H1 (cell line): ENCODE measurements around the gene CACNA1D. TPM values are rescaled to one million over a fixed set of nuclear protein-coding genes. Genes with fewer than 3 reads are reported as not detected.

ENCODE experiments used
- CTCF ChIA-PET: fragments of 300-600 bp; sonication (Branson Sonifier 250); formaldehyde crosslinking; loops from one replicate; lab custom pipeline; 2021; ENCODE audit not compliant: partially characterized antibody; lab: Charles Lee
- POLR2A ChIA-PET: fragments of 300-600 bp; sonication (Branson Sonifier 250); formaldehyde crosslinking; loops from one replicate; lab custom pipeline; 2021; ENCODE audit warnings: inconsistent platforms; ENCODE audit not compliant: partially characterized antibody; lab: Charles Lee
- DNase-seq, 2 experiments: peaks; one replicate each; pipeline versions ENCODE4 v3.0.0 to v3.0.0-alpha.2; 2010 to 2022; ENCODE audit warnings: low spot score in 2 of 2, low read depth in 1 of 2, mixed read lengths in 1 of 2
- FAIRE-seq: peaks from 2 replicates; lab custom pipeline; 2011; peaks lifted over from hg19 to GRCh38; lab: Jason Lieb, UNC
- H2AFZ ChIP-seq: 2 replicates; pipeline ENCODE4 v1.8.1; 2012; ENCODE audit warnings: low read length, inconsistent platforms
- H2AK5ac ChIP-seq: 2 replicates; pipeline ENCODE4 v1.6.1; 2013; ENCODE audit warnings: low read depth, low read length
- H2BK120ac ChIP-seq: replicated peaks from 2 replicates; pipeline ENCODE3; 2013; ENCODE audit warnings: low read depth, low read length, inconsistent platforms
- H2BK12ac ChIP-seq: 2 replicates; pipeline ENCODE4 v1.6.1; 2013; ENCODE audit warnings: low read depth, low read length
- H2BK15ac ChIP-seq: 2 replicates; pipeline ENCODE4 v1.6.1; 2013; ENCODE audit warnings: low read length
- H2BK20ac ChIP-seq: 2 replicates; pipeline ENCODE4 v1.6.1; 2013; ENCODE audit warnings: low read length
- H2BK5ac ChIP-seq: 2 replicates; pipeline ENCODE4 v1.6.1; 2013; ENCODE audit warnings: low read depth, low read length
- H3K14ac ChIP-seq: 2 replicates; pipeline ENCODE4 v1.6.1; 2013; ENCODE audit warnings: inconsistent platforms; ENCODE audit not compliant: insufficient read length
- H3K18ac ChIP-seq: 2 replicates; pipeline ENCODE4 v1.6.1; 2013; ENCODE audit warnings: low read length; ENCODE audit errors: extremely low read depth
- H3K23ac ChIP-seq: 2 replicates; pipeline ENCODE4 v1.6.1; 2013; ENCODE audit warnings: inconsistent platforms; ENCODE audit not compliant: insufficient read length
- H3K23me2 ChIP-seq: 2 replicates; pipeline ENCODE4 v1.6.1; 2013; ENCODE audit warnings: low read depth, low read length
- H3K27ac ChIP-seq: 2 replicates; pipeline ENCODE4 v1.6.1; 2011; ENCODE audit warnings: low read depth, low read length, inconsistent platforms
- H3K27me3 ChIP-seq, 4 experiments: replicated peaks in 1 of 4; 1 replicate in 1 of 4; 2 replicates in 3 of 4; pipeline versions ENCODE4 v1.6.1 to v1.8.1; 2011 to 2013; ENCODE audit warnings: low read length in 3 of 4, mild to moderate bottlenecking in 3 of 4, inconsistent platforms in 2 of 4, mixed read lengths in 2 of 4, moderate library complexity in 1 of 4; ENCODE audit not compliant: control insufficient read depth in 3 of 4, insufficient read depth in 3 of 4; ENCODE audit errors: extremely low read depth in 1 of 4
- H3K36me3 ChIP-seq, 4 experiments: 2 replicates each; pipeline versions ENCODE4 v1.6.1 to v1.8.1; 2011 to 2013; ENCODE audit warnings: mild to moderate bottlenecking in 4 of 4, low read length in 3 of 4, moderate library complexity in 2 of 4, control low read depth in 1 of 4, inconsistent platforms in 1 of 4; ENCODE audit not compliant: insufficient read depth in 4 of 4, control insufficient read depth in 2 of 4
- H3K4ac ChIP-seq: replicated peaks from 2 replicates; pipeline ENCODE3; 2013; ENCODE audit warnings: low read length, low read depth, mixed read lengths, inconsistent platforms; ENCODE audit not compliant: insufficient read length
- H3K4me1 ChIP-seq, 4 experiments: replicated peaks in 1 of 4; 1 replicate in 1 of 4; 2 replicates in 3 of 4; pipeline versions ENCODE4 v1.6.1 to v1.8.1; 2011 to 2013; ENCODE audit warnings: low read length in 3 of 4, inconsistent platforms in 2 of 4, mixed read lengths in 1 of 4; ENCODE audit not compliant: insufficient read depth in 4 of 4, control insufficient read depth in 3 of 4
- H3K4me2 ChIP-seq, 2 experiments: 2 replicates each; pipeline versions ENCODE4 v1.6.1 to v1.8.1; 2011 to 2013; ENCODE audit warnings: low read depth in 2 of 2, low read length in 2 of 2, control low read depth in 1 of 2, inconsistent platforms in 1 of 2, mild to moderate bottlenecking in 1 of 2; ENCODE audit not compliant: insufficient read depth in 1 of 2
- H3K4me3 ChIP-seq, 4 experiments: fragments of 200-600, 300-600 bp in 1 of 4; sonication (generic), shearing (Covaris generic), sonication (Bioruptor Twin) in 1 of 4; 2 replicates each; pipeline versions ENCODE4 v1.5.1 to v1.8.1; 2011 to 2016; ENCODE audit warnings: low read length in 4 of 4, low read depth in 3 of 4, control low read depth in 2 of 4, inconsistent platforms in 2 of 4, mild to moderate bottlenecking in 2 of 4, mixed read lengths in 1 of 4, moderate library complexity in 1 of 4; ENCODE audit not compliant: insufficient read depth in 2 of 4; ENCODE audit errors: extremely low read depth in 1 of 4
- H3K56ac ChIP-seq: replicated peaks from 2 replicates; pipeline ENCODE3; 2013; ENCODE audit warnings: low read depth, mild to moderate bottlenecking, mixed read lengths, low read length, inconsistent platforms; ENCODE audit not compliant: insufficient read length
- H3K79me1 ChIP-seq: 2 replicates; pipeline ENCODE4 v1.6.1; 2013; ENCODE audit warnings: low read depth, low read length, control low read depth
- H3K79me2 ChIP-seq, 2 experiments: 2 replicates each; pipeline versions ENCODE4 v1.6.1 to v1.8.1; 2012 to 2013; ENCODE audit warnings: low read length in 2 of 2, mild to moderate bottlenecking in 2 of 2, inconsistent platforms in 1 of 2; ENCODE audit not compliant: insufficient read depth in 2 of 2, control insufficient read depth in 1 of 2
- H3K9ac ChIP-seq, 4 experiments: replicated peaks in 1 of 4; 1 replicate in 1 of 4; 2 replicates in 3 of 4; pipeline versions ENCODE4 v1.6.1 to v1.8.1; 2011 to 2013; ENCODE audit warnings: low read depth in 3 of 4, low read length in 3 of 4, control low read depth in 2 of 4, mild to moderate bottlenecking in 2 of 4, moderate library complexity in 2 of 4, inconsistent platforms in 1 of 4; ENCODE audit errors: extremely low read depth in 1 of 4
- H3K9me3 ChIP-seq, 2 experiments: 2 replicates each; pipeline versions ENCODE4 v1.6.1 to v1.8.1; 2012 to 2013; ENCODE audit warnings: mild to moderate bottlenecking in 2 of 2, moderate library complexity in 2 of 2, control low read depth in 1 of 2, inconsistent platforms in 1 of 2, low read depth in 1 of 2, low read length in 1 of 2, mixed read lengths in 1 of 2; ENCODE audit not compliant: insufficient read depth in 2 of 2
- H4K20me1 ChIP-seq, 2 experiments: replicated peaks in 1 of 2; 2 replicates each; pipeline versions ENCODE3 to v1.8.1; 2011 to 2013; ENCODE audit warnings: inconsistent platforms in 2 of 2, low read length in 2 of 2, mild to moderate bottlenecking in 1 of 2; ENCODE audit not compliant: insufficient read depth in 2 of 2, control insufficient read depth in 1 of 2
- H4K5ac ChIP-seq: 2 replicates; pipeline ENCODE4 v1.6.1; 2013; ENCODE audit warnings: low read length, low read depth, mixed read lengths, inconsistent platforms; ENCODE audit not compliant: insufficient read length
- H4K8ac ChIP-seq: 2 replicates; pipeline ENCODE4 v1.8.0; 2013; ENCODE audit warnings: mild to moderate bottlenecking, moderate library complexity, low read length, inconsistent platforms; ENCODE audit not compliant: insufficient read depth; ENCODE audit errors: extremely low read depth
- H4K91ac ChIP-seq: replicated peaks from 2 replicates; pipeline ENCODE3; 2013; ENCODE audit warnings: low read length, mixed read lengths, inconsistent platforms; ENCODE audit not compliant: insufficient read length
- TAF1 ChIP-seq: IDR thresholded peaks from 2 replicates; pipeline ENCODE4 v1.6.1; 2011; ENCODE audit warnings: mild to moderate bottlenecking, low read depth, low read length
- TCF12 ChIP-seq: IDR thresholded peaks from 2 replicates; pipeline ENCODE4 v1.6.1; 2011; ENCODE audit warnings: low read depth, mild to moderate bottlenecking, low read length
- WGBS, 2 experiments: shearing (Covaris generic) in 1 of 2; methylation state at CpG; one replicate each; pipeline versions ENCODE4 v1.1.6 to v1.1.7; 2013 to 2015; ENCODE audit warnings: low lambda C conversion rate in 2 of 2, mixed read lengths in 2 of 2, inconsistent platforms in 1 of 2, low coverage in 1 of 2, missing lambda C conversion rate in 1 of 2; ENCODE audit not compliant: insufficient replicate concordance in 2 of 2, insufficient coverage in 1 of 2, insufficient read length in 1 of 2; ENCODE audit errors: extremely low coverage in 1 of 2, missing lambda C conversion rate in 1 of 2; 5-methylcytosine and 5-hydroxymethylcytosine counted together
- polyA plus RNA-seq, 7 experiments: library from polyadenylated mRNA; depleted of rRNA in 3 of 7; stranded (reverse) in 5 of 7; unstranded in 2 of 7; fragments of >200 nt in 5 of 7; fragments of 200-250 nt in 2 of 7; gene quantifications; 1 replicate in 5 of 7; 2 replicates in 1 of 7; 4 replicates in 1 of 7; pipeline versions ENCODE4 v1.2.1 to v1.2.3, GENCODE V29; 2011 to 2013; ENCODE audit warnings: missing spikeins in 2 of 7, mixed read lengths in 2 of 7
- total RNA-seq: library from RNA; stranded (reverse); fragmentation: NEBNext Ultra II Directional; extraction: Animal tissue kit (Norgen Biotek cat#: 25700); gene quantifications from 2 replicates; pipeline ENCODE4 v1.2.1, GENCODE V29; 2021

CACNA1D gene
- total and polyA plus RNA-seq, 2 of the 8 experiments (the other 6 are each of a cell fraction or from before 2014, with no cell fraction given) = 2.0 to 2.9 TPM

DNA sequence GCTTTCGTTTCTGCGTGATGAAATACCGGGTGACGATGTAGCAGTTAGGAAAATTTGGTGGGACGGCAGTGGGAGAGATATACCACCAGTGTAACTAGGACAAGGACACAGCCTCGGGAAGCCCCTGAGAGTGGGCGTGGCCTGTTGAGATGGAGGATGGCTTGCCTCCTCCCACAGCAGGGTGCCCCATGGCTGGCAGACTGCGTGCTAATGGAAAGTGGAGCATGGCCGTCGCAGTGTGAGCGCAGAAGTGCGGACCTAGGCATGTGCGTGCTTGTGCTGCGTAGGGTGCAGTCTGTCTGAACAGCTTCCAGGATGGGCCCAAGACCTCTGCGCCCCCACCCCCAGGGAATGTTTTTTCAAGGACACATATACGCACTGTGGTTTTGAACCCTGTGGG is 295.0 kb downstream of the CACNA1D start:
- ChIA-PET CTCF (interaction anchor here (0.6 to 1.5 kb wide), 4 partner anchors 10 to 78 kb away, joined by 3 to 4 read pairs (median 3); no protein-coding TSS in a partner anchor), POLR2A (no interaction called here)
- Histone ChIP-seq H2AK5ac (no peak overlapping the region), H3K9me3 (no peaks in the 10 kb centered on the region), H3K18ac (no peak overlapping the region), H3K56ac (no peak overlapping the region), H2AFZ (no peak overlapping the region), H3K27ac (no peak overlapping the region), H2BK20ac (no peak overlapping the region), H3K4ac (no peak overlapping the region), H4K8ac (no peak overlapping the region), H3K4me2 (no peak overlapping the region), H3K23ac (no peak overlapping the region), H4K5ac (no peak overlapping the region), H3K79me1 (no peaks in the 10 kb centered on the region), H4K20me1 (no peaks in the 10 kb centered on the region), H4K91ac (no peak overlapping the region), H2BK15ac (no peak overlapping the region), H3K27me3 (no peaks in the 10 kb centered on the region), H3K9ac (no peak overlapping the region), H2BK5ac (no peak overlapping the region), H2BK120ac (no peak overlapping the region), H3K79me2 (no peaks in the 10 kb centered on the region), H3K4me1 (peaks cover 0 to 6% (median 3%) of the 10 kb centered on the region in 4 experiments; a peak in 3 of 7 replicates), H3K14ac (no peak overlapping the region), H3K36me3 (no peaks in the 10 kb centered on the region), H3K23me2 (no peaks in the 10 kb centered on the region; the same call in 1 of the 2 replicates), H2BK12ac (no peak overlapping the region; the same call in 1 of the 2 replicates), H3K4me3 (no peak overlapping the region)
- WGBS, 2 experiments = 88% methylated on average over 16 of the region's 16 CpGs; no CpG with 5 or more reads in 1 of the 2 experiments
- DNase-seq (no peak), FAIRE-seq (no peak)
- TF ChIP-seq TCF12 = no peak
- TF ChIP-seq TAF1 = no peak
